HG03571 (cell line): Measurements from ENCODE around the gene SLC4A11.
"Not testable (repeated sequence)": the region's sequence is repeated elsewhere in the genome, so short reads cannot be mapped to it uniquely, and the experiment has no call there.

Experiments
- ATAC-seq: cut with Tn5 transposase; IDR thresholded peaks from one replicate; pipeline ENCODE4 v1.9.1; 2021; ENCODE audit not compliant: unreplicated experiment

SLC4A11 gene

GRCh38 chr20:3229158-3229557 lies 9.8 kb downstream of the SLC4A11 start:
- ATAC-seq = no peak

GRCh38 chr20:3228750-3229032 lies 10.3 kb downstream of the SLC4A11 start:
- no peak for ATAC-seq

- no peak for ATAC-seq
These were observed 10.8 kb downstream of the SLC4A11 start for GRCh38 chr20:3227936-3228749.

- ATAC-seq = no peak
These were observed 11.5 kb downstream of the SLC4A11 start for GRCh38 chr20:3227506-3227905.

GRCh38 chr20:3226864-3227263 lies 12.1 kb downstream of the SLC4A11 start:
- ATAC-seq = no peak

DNA sequence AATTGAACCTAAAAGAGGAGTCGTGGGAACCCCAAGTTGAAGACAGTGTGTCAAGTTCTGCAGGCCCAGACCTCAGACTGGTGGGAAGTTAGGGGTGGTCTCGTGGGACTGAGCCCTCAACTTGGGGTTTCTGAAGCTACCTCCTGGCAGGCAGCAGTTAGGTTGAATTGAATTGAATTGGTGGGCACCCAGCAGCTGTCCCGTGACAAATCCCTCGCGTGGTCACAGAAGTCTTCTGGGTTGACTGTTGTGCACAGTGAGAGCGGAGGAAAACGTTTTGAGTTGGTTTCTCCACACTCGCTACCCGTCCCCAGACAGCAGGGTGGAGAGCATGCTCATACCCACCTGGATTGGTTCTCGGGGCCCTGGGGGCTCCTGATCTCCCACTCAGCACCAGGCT lies 12.9 kb downstream of the SLC4A11 start:
- ATAC-seq = no peak

- ATAC-seq = no peak
These were observed 14.1 kb downstream of the SLC4A11 start for GRCh38 chr20:3224681-3225421.

- no peak for ATAC-seq
These were observed 14.9 kb downstream of the SLC4A11 start for GRCh38 chr20:3223994-3224680.

DNA sequence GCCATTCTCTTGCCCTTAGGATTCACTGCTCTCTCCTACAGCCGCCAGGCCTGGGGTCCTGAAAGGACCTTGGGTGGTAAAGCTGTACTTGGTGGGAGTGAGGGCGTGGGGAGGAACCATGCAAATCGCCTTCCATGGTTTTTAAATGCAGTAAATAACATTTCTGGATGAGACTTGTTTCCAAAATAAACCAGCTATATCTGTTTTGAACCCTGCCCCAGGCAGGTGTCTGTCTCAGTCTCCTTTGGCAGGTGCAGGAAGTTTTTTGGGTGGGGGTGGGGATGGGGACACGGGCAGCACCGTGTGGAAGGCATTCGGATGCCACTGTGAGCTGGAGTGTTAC lies 15.4 kb downstream of the SLC4A11 start:
- no peak for ATAC-seq

GRCh38 chr20:3222635-3223600 lies 16.1 kb downstream of the SLC4A11 start:
- no peak for ATAC-seq

GRCh38 chr20:3221398-3222226 lies 17.4 kb downstream of the SLC4A11 start:
- ATAC-seq = no peak

DNA sequence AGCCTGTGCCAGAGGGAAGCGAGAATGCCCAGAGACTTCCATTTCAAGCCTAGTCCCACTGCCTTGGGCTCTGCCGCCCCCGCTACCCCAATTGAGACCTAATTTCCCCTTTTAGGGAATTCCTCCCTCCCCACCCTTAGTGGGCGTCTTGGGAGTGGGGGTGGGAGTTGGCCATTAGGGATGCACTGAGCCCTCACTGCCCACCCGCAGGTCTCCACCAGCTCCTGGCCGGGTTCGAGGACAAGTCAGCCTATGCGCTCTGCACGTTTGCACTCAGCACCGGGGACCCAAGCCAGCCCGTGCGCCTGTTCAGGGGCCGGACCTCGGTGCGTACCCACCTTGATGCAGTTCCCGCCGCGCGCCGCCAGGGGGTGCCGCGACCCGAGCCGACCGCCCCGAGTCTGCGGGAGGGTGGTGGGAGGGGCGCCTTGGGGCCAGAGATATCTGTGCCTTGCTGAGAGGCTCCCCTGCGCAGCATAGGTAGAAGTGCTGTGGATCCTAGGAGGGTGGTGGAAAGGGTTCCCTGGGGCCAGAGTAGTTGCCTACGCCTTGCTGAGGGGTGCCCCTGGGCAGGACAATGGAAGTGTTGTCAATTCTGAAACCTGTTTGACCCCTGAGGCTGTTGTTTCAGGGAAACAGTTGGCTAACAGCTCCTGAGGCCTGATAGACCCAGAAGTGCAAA lies 20.5 kb downstream of the SLC4A11 start:
- ATAC-seq = no peak

DNA sequence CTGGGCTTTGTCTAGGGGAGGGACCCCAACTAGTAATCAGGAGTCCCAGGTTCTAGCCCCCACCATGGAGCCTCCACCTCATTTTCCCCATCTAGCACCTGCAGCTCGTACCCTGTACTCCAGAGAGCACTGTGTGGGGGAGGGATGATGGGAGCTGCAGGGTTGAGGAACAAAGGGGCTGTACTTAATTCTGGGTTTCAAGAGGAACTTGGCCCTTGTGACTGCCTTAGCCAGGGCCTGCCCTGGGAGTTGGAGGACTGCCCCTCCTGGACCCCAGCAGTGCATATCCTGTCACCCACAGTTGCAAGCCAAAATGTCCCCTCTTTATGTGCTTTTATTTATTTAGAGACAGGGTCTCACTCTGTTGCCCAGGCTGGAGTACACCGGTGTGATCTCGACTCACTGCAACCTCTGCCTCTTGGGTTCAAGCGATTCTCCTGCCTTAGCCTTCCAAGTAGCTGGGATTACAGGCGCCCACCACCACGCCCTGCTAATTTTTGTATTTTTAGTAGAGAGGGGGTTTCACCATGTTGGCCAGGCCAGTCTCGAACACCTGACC lies 23.6 kb downstream of the SLC4A11 start:
- ATAC-seq = not testable (repeated sequence)

DNA sequence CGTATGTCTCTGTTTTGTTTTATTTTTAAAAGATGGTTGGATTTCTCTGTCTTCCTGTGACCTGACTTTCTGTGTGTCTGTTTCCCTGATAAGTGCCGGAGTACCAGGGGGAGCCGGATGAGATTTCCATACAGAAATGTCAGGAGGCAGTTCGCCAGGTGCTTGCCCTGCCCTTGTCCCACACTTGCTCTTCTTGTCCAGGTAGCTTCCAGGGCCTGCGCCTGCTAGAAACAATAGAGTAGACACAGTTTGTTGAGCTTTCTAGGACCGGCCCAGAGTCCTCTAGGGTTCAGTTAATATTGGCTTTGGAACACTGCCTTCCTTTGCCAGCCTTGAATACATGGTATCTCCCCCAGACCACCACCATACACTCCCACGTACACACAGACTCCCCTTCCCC lies 25.8 kb downstream of the SLC4A11 start:
- ATAC-seq = no peak

GRCh38 chr20:3210346-3210745 lies 28.6 kb downstream of the SLC4A11 start:
- ATAC-seq = no peak

- no peak for ATAC-seq
These were observed 29.1 kb downstream of the SLC4A11 start for GRCh38 chr20:3209946-3210317.

DNA sequence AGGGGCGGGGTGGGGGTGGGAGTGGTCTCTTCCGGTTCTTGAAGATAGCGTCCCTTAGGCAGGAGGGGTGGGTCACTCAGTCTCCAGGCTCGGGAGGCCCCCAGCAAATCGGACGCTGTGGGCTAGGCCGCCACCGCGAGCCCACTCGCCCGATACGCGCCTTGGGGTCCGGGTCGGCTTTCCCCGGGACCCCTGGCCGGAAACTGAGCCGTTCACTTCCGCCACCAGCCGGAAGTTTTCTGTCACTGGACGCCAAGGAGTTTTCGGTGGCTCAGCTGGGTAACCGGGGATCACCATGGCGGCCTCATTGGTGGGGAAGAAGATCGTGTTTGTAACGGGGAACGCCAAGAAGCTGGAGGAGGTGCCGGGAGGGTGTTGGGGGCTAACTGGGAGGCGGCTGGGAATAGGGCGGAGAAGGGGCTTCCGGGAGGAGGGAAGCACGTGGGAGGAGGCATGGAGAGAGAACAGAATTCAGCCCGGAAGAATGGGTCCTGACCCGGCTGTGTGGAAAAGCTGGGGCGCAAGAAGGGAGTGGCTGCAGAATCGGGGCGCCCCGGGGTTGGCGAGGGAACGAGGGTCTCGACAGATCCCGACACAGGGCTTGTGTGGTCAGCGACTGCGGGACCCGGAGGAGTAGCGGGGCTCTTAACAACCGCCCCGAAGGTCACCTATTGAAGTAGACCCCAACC lies 29.6 kb downstream of the SLC4A11 start, which contains the start of gene ITPA:
Gene ITPA, plus strand, starts transcription at position 242 of the 689 bp plus-strand sequence. Its CDS starts 54 bp downstream, at position 296.
- ATAC-seq = no peak

GRCh38 chr20:3208786-3209256 lies 30.2 kb downstream of the SLC4A11 start:
- no peak for ATAC-seq
